ENCODE results near the gene KLHL22. TPM values are rescaled to one million over a fixed set of nuclear protein-coding genes. Genes with fewer than 3 reads are reported as not detected.

KLHL22 gene
- total and polyA plus RNA-seq, 2 experiments from 2014 or later: 33.8 to 55.0 TPM

DNA sequence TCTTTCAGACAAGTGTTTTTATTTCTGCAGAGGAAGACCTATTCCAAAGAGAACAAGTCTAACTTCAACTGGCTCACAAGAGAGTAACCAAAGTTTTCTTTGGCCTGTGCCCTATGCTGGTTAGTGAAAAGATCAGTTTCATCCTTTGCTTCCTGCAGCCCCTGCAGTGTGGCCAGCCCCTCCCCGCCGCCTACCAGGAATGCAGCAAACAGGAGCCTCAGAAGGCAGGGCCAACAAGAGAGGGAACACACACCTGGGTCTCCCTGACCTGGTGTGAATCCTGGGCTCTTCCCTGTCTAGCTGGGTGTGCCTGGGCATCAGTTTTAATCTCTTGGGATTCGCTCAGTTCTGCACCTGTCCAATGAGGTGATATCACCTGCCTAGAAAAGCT is 36.4 kb downstream of the KLHL22 start:
- H3K27ac ChIP-seq: no peak overlapping the region
- H3K4me3 ChIP-seq: no peak overlapping the region
- H3K36me3 ChIP-seq: peaks cover under 1% of the 10 kb centered on the region
- H3K9me3 ChIP-seq (ENCODE audit: low read depth): no peaks in the 10 kb centered on the region
- no peaks in the 10 kb centered on the region for H3K27me3 ChIP-seq
- no peaks in the 10 kb centered on the region for H3K4me1 ChIP-seq (ENCODE audit: low read depth)
- DNase-seq (ENCODE audit: low read depth in 1 of 2, low spot score in 1 of 2): no peak
- TF ChIP-seq CTCF (IDR thresholded peaks at IDR 0.05; ENCODE audit: low read depth, low read length): no peak

- no peaks in the 10 kb centered on the region for H3K4me1 ChIP-seq (ENCODE audit: low read depth)
- H3K36me3 ChIP-seq: no peaks in the 10 kb centered on the region
- H3K9me3 ChIP-seq (ENCODE audit: low read depth): no peaks in the 10 kb centered on the region
- DNase-seq (ENCODE audit: low read depth in 1 of 2, low spot score in 1 of 2): no peak
- H3K27me3 ChIP-seq: no peaks in the 10 kb centered on the region
- no peak overlapping the region for H3K4me3 ChIP-seq
- TF ChIP-seq CTCF (IDR thresholded peaks at IDR 0.05; ENCODE audit: low read depth, low read length): no peak
- no peak overlapping the region for H3K27ac ChIP-seq
These were observed 37.0 kb downstream of the KLHL22 start for GRCh38 chr22:20458530-20459151.

GRCh38 chr22:20457506-20458240 is 37.9 kb downstream of the KLHL22 start:
- no peak for DNase-seq (ENCODE audit: low read depth in 1 of 2, low spot score in 1 of 2)
- H3K4me3 ChIP-seq: no peak overlapping the region
- no peaks in the 10 kb centered on the region for H3K36me3 ChIP-seq
- no peak overlapping the region for H3K27ac ChIP-seq
- no peaks in the 10 kb centered on the region for H3K9me3 ChIP-seq (ENCODE audit: low read depth)
- TF ChIP-seq CTCF (IDR thresholded peaks at IDR 0.05; ENCODE audit: low read depth, low read length): no peak
- H3K27me3 ChIP-seq: no peaks in the 10 kb centered on the region
- no peaks in the 10 kb centered on the region for H3K4me1 ChIP-seq (ENCODE audit: low read depth)

GRCh38 chr22:20456722-20457076 is 38.9 kb downstream of the KLHL22 start:
- Histone ChIP-seq H3K4me1 (ENCODE audit: low read depth) (no peaks in the 10 kb centered on the region), H3K27ac (no peak overlapping the region)
- no peak for TF ChIP-seq CTCF (IDR thresholded peaks at IDR 0.05; ENCODE audit: low read depth, low read length)

GRCh38 chr22:20456064-20456721 is 39.4 kb downstream of the KLHL22 start:
- H3K27ac ChIP-seq: no peak overlapping the region
- H3K9me3 ChIP-seq (ENCODE audit: low read depth): no peaks in the 10 kb centered on the region
- peak; percentile 93 for TF ChIP-seq CTCF (IDR thresholded peaks at IDR 0.05; ENCODE audit: low read depth, low read length)
- DNase-seq (ENCODE audit: low read depth in 1 of 2, low spot score in 1 of 2): peak; percentile 87 to 91
- no peaks in the 10 kb centered on the region for H3K36me3 ChIP-seq
- no peaks in the 10 kb centered on the region for H3K27me3 ChIP-seq
- no peak overlapping the region for H3K4me3 ChIP-seq
- no peaks in the 10 kb centered on the region for H3K4me1 ChIP-seq (ENCODE audit: low read depth)

More at GRCh38 chr22:20456722-20457076, 38.9 kb downstream of the KLHL22 start:
- Histone ChIP-seq H3K36me3 (no peaks in the 10 kb centered on the region), H3K4me3 (no peak overlapping the region), H3K27me3 (no peaks in the 10 kb centered on the region), H3K9me3 (ENCODE audit: low read depth) (no peaks in the 10 kb centered on the region)
- DNase-seq (ENCODE audit: low read depth in 1 of 2, low spot score in 1 of 2): no peak
